Measurements from ENCODE around the gene AOPEP. TPM values are rescaled to one million over a fixed set of nuclear protein-coding genes. Genes with fewer than 3 reads are reported as not detected.

AOPEP gene
- total and polyA plus RNA-seq, 2 of the 13 experiments (the other 11 are each of a cell fraction or from before 2014, with no cell fraction given): 22.2 to 41.6 TPM

DNA sequence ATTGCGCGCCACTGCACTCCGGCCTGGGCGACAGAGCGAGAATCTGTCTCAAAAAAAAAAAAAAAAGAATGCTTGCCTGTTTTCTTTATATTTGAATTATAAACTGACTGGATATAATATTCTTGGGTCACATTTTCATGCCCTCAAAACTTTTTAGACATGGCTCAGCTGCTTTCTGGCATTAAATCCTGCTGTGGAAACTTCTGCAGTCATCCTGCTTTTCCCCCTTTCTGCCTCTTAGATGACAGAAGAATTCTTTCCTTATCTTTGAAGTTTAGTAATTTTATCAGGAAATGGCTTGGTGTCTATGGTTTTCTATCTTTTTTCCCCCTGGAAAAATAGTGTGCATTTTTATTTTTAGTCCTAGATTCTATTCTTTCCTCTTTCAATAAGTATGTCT, 234.5 kb downstream of the AOPEP start (continued):
- TF ChIP-seq, protein P1, sequence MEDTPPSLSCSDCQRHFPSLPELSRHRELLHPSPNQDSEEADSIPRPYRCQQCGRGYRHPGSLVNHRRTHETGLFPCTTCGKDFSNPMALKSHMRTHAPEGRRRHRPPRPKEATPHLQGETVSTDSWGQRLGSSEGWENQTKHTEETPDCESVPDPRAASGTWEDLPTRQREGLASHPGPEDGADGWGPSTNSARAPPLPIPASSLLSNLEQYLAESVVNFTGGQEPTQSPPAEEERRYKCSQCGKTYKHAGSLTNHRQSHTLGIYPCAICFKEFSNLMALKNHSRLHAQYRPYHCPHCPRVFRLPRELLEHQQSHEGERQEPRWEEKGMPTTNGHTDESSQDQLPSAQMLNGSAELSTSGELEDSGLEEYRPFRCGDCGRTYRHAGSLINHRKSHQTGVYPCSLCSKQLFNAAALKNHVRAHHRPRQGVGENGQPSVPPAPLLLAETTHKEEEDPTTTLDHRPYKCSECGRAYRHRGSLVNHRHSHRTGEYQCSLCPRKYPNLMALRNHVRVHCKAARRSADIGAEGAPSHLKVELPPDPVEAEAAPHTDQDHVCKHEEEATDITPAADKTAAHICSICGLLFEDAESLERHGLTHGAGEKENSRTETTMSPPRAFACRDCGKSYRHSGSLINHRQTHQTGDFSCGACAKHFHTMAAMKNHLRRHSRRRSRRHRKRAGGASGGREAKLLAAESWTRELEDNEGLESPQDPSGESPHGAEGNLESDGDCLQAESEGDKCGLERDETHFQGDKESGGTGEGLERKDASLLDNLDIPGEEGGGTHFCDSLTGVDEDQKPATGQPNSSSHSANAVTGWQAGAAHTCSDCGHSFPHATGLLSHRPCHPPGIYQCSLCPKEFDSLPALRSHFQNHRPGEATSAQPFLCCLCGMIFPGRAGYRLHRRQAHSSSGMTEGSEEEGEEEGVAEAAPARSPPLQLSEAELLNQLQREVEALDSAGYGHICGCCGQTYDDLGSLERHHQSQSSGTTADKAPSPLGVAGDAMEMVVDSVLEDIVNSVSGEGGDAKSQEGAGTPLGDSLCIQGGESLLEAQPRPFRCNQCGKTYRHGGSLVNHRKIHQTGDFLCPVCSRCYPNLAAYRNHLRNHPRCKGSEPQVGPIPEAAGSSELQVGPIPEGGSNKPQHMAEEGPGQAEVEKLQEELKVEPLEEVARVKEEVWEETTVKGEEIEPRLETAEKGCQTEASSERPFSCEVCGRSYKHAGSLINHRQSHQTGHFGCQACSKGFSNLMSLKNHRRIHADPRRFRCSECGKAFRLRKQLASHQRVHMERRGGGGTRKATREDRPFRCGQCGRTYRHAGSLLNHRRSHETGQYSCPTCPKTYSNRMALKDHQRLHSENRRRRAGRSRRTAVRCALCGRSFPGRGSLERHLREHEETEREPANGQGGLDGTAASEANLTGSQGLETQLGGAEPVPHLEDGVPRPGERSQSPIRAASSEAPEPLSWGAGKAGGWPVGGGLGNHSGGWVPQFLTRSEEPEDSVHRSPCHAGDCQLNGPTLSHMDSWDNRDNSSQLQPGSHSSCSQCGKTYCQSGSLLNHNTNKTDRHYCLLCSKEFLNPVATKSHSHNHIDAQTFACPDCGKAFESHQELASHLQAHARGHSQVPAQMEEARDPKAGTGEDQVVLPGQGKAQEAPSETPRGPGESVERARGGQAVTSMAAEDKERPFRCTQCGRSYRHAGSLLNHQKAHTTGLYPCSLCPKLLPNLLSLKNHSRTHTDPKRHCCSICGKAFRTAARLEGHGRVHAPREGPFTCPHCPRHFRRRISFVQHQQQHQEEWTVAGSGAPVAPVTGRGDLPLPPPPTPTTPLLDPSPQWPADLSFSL (CRISPR knock-in tag; IDR thresholded peaks at IDR 0.05): no peak
- TF ChIP-seq NFE2L1 (CRISPR knock-in tag; IDR thresholded peaks at IDR 0.05; ENCODE audit: borderline replicate concordance) (no peak), ZNF879 (CRISPR knock-in tag; IDR thresholded peaks at IDR 0.05) (no peak), ATRX (CRISPR knock-in tag; IDR thresholded peaks at IDR 0.05; ENCODE audit: borderline replicate concordance) (no peak), MZF1 (CRISPR knock-in tag; IDR thresholded peaks at IDR 0.05; ENCODE audit: borderline replicate concordance) (no peak), ZFYVE20 (CRISPR knock-in tag; IDR thresholded peaks at IDR 0.05; ENCODE audit: borderline replicate concordance, low read depth) (no peak), ZNF782 (CRISPR knock-in tag; IDR thresholded peaks at IDR 0.05; ENCODE audit: borderline replicate concordance) (no peak), ZKSCAN1 (IDR thresholded peaks at IDR 0.05; ENCODE audit: low read length) (no peak)
